ENCODE results near the gene VCP.

DNA sequence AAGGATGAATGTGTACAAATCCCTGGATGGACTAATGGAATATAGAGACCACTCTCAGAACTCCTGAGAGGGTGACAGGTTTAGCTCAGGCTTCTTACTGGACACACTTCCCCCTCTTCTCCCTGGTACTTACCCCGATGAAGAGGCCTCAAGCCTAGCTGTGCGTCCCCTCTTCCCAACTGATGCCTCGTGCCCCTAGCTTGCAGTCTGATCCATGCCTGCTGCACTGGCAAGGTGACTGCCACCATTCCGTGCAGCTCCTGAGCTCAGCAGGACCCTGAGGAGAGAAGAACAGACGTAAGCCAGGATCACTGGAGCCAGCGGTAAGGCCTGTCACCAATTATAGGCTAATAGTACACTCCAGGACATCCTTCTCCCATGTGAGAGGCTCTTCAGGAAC lies 36.0 kb upstream of the VCP start:
- TF ChIP-seq CTCF (IDR thresholded peaks at IDR 0.05) (no peak), POLR2A (IDR thresholded peaks at IDR 0.05) (no peak), EP300 (IDR thresholded peaks at IDR 0.05) (no peak)

Data from tibial nerve (tissue), 4 donors.